GM21576 (cell line): ENCODE measurements around the gene PELI1.
A peak's percentile ranks its signal among the peaks of the same experiment; 100 is the strongest.

Experiments used
- ATAC-seq: cut with Tn5 transposase; IDR thresholded peaks from one replicate; pipeline ENCODE4 v1.9.1; 2021; ENCODE audit warnings: mild to moderate bottlenecking, moderate library complexity; ENCODE audit not compliant: unreplicated experiment

The PELI1 gene

GRCh38 chr2:64157792-64158191 is 13.6 kb upstream of the PELI1 start:
- ATAC-seq, result no peak

GRCh38 chr2:64153811-64154210 is 9.6 kb upstream of the PELI1 start:
- ATAC-seq, result no peak

DNA sequence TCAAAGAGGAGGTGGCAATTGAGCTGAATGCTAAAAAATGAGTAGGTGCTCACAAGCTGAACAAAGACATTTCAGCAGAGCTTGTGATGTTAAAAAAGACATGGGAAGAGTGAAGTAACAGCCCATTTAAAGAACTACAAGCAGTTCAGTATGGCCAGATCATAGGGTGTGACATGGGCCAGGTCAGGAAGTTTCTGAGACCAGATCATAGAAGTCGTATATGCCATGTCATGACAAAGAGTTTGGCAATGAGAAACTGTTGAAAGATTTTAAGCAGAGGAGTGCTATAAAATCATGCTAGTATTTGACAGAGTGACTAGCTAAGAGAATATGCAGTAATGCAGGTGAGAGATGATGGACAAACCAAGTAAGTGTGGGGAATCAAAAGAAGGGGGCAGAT is 7.3 kb upstream of the PELI1 start:
- no peak for ATAC-seq

DNA sequence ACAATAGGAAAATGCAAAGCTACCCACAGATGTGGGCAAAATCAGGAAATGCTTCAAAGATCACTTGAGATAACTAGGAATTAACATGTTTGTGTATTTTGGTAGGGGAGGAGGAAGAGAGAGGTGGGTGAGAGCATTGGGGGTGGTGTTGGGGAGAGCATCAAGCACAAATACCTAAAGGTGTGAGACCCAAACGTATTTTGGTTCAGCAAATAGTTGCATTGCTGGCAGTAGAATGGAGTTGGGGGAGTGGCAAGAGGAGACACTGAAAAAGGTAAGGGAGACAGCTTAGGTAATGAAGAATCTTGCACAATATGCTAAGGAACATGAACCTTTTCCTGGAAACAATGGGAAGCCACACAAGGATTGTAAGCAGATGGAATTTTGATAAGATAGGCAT is 1.5 kb upstream of the PELI1 start:
- ATAC-seq, result no peak

DNA sequence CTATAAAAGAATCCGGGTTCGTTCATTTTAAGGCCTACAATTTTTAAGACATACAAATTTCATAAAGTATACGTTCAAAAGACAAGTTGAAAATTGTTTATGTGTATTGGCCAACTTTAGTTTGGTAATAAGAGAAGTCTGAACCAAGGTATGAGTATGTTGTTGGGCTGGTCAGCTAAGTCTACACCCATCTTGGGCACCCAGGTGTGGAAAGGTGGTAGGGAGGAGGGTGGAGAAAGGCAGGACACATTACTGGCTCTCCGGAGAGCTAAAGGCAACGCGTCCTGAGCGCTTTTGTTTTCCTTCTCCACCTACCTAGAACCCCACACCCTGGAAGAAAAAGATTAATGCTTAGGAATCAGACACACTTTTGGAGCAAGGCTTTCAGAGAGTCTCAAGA is 899 bp upstream of the PELI1 start:
- no peak for ATAC-seq

- peak; percentile 11 for ATAC-seq
Measured at GRCh38 chr2:64143169-64144056, 807 bp downstream of the PELI1 start.

DNA sequence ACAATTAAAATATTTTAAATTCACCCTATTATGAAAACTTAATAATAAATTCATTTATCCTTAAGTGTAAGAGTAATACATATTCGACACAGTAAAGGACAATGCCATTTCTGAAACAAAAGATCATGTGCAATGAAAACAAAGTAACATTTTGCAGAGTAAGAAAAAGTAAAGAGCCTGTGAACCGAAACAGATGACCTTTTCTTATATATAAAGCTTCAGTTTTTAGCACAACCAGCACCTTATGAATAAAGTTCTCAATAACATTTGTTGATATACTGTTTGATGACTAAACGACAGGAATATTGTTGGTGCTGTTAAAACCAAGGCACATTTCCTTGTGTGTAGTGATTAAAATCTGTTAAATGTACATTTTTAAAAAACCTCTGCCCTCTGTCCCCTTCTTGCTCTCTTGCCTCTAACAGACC is 1.5 kb downstream of the PELI1 start:
- no peak for ATAC-seq

- ATAC-seq, result no peak
Measured at GRCh38 chr2:64141674-64142405, 2.4 kb downstream of the PELI1 start.

DNA sequence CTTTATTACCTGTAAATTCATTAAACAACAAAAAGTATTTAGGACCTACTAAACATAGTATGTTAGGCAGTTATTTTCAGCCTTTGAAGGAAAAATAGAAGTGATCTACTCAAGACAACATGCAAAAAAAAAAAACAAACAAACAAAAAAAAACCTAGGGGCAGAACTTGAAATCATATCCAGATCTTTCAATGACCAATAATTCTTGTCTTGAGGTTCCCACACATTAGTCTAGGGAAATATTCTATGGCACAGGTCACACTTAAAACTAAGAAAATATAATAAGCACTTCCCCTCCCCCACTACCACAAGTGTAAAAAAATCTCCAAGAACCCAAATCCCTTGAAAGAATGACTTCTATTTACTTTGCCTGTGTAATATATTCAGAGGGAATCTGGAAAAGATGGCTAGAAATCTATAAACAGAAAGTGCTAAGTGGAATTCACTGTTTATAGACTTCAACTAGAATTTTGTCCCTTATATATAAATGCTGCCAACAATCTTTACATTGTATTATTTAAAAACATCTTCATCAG is 3.5 kb downstream of the PELI1 start:
- no peak for ATAC-seq

GRCh38 chr2:64139956-64140355 is 4.3 kb downstream of the PELI1 start:
- no peak for ATAC-seq

GRCh38 chr2:64137996-64138395 is 6.2 kb downstream of the PELI1 start:
- ATAC-seq, result no peak

GRCh38 chr2:64137567-64137966 is 6.7 kb downstream of the PELI1 start:
- ATAC-seq, result no peak

DNA sequence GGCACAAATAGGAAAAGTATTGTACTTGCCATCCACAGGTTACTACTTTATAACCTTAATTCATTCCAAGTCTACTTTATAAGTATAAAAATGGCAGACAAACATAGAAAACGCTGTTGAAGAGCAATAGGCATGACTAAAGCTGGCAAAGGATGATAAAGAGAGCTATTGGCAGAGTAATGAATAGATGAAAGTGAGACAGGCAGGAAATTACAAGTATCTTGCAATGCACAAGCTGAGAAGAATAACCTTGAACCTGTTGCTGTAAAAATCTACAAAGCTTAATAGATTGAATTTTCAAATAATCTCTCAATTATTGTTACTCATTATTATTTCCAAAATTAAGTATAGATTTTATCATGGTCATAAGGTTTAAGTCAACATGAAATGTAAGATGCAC is 8.8 kb downstream of the PELI1 start:
- no peak for ATAC-seq

DNA sequence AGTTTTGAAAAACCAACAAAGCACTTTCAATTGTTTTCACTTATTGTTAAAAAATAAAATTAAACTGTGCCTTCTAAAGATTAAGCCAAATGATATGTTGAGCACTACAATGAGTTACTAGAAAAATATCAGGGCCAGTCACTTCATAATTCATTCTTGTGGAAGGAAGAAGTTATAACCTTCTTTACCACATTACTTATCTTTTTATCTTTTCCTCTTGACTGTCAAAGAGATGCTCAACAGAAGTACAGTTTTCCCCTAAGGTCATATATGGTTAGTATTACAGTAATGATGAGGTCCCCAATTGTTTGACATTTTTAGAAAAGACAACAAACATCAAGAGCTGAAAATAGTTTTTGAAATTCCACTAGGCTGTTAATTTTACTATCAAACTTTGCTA is 9.4 kb downstream of the PELI1 start:
- ATAC-seq, result no peak

DNA sequence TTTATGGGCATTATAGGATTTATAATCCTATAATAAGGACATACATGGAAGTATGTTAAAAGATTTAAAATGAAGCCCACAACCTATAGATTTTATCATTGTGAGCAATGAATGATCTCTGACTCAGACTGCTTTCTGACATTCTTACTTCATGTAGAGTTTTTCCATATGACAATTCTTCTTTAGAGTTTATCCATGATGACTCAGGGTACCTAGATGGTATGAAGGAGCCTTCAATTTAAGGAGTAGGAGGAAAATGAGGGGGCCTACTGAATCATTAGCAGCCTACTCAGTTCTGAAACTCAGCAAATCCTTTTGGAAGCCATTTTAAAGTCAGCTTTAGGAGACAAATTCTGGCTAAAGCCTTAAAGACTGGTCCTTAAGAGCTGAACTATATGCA is 10.4 kb downstream of the PELI1 start:
- no peak for ATAC-seq

GRCh38 chr2:64133354-64133753 is 10.9 kb downstream of the PELI1 start:
- no peak for ATAC-seq

GRCh38 chr2:64130333-64130732 is 13.9 kb downstream of the PELI1 start:
- ATAC-seq, result no peak

DNA sequence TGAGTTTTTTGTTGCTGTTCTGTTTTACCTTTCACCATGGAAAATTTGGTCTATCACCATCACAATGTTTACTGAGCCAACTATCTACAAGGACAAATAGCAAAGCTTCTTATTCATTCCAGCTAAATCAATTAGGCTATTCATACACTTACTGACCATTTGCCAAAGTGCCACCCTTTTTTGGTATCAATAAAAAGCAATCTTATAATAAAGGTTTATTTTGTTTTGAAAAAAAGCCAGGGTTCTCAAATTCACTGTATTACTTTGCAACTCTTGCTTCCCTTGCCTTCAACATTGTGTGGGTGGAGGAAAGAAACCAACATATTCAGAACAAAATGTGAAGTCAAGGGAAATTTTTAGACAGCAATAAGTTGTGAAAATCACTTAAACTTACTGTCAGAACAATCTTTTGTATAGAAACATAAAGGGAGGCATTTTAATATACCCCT is 15.3 kb downstream of the PELI1 start:
- ATAC-seq, result no peak

GRCh38 chr2:64128406-64128805 is 15.8 kb downstream of the PELI1 start:
- no peak for ATAC-seq

DNA sequence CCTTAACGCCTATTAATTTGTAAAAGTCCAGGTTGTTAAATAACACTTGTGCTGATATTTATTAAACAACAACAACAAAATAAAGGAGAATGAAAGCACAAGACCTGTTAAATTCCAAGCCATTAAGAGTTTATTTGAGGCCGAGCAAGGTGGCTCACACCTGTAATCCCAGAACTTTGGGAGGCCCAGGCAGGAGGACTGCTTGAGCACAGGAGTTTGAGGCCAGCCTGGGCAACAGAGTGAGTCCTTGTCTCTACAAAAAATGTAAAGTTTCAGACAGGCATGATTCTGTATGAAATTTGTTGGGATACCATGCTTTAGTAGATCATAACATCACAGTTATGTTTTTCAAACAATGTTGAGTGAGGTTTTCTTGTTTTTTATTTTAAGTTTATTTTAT is 17.1 kb downstream of the PELI1 start:
- no peak for ATAC-seq

DNA sequence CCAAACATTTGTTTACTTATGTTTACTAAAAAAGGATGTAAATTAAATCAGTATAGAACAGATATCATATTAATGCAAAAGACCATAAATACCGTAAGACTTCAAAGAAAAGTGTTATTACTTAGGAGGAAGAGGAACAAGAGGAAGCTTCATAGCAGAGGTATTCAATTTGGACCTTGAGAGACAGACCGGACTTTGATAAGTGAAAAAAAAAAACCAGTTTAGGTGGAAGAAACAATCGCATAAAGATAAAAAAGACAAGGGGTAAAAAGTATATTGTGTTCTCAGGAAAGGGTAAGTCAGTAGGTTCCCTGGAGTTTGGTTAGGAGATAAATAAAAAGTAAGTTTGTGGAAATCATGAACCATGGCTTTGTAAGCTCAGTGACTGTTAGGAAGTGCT is 17.6 kb downstream of the PELI1 start:
- no peak for ATAC-seq

- no peak for ATAC-seq
Measured at GRCh38 chr2:64124571-64124970, 19.6 kb downstream of the PELI1 start.
